ENCODE data around the gene FMN1.

FMN1 gene

DNA sequence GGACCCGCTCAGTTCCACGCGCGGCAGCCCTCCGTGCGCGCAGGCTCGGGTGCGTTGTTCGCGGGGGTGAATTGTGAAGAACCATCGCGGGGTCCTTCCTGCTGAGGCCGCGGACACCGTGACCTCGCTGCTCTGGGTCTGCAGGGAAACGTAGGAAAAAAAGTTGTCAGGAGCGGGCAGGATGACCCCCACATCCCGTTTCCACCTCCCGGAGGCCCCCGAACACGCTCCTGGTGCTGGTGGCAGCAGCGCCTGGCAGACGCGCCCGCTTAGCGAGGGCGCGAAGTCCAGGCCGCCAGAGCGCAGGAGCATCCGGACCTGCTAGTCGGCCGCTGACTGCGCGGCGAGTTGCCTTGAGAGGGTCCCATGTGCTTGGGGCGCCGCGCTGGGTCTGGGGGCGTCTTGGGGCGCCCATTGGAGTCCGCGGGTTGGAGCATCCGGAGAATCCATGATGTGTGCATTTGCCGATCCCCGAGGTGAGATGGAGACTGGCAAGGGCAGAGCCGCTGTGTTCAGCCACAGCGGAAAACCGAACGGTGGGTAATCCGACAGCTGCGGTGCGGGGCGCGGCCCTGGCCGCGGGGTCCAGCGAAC is 476.2 kb downstream of the FMN1 start:
- no peak for TF ChIP-seq ZFX (IDR thresholded peaks at IDR 0.05)
- TF ChIP-seq, protein P1, sequence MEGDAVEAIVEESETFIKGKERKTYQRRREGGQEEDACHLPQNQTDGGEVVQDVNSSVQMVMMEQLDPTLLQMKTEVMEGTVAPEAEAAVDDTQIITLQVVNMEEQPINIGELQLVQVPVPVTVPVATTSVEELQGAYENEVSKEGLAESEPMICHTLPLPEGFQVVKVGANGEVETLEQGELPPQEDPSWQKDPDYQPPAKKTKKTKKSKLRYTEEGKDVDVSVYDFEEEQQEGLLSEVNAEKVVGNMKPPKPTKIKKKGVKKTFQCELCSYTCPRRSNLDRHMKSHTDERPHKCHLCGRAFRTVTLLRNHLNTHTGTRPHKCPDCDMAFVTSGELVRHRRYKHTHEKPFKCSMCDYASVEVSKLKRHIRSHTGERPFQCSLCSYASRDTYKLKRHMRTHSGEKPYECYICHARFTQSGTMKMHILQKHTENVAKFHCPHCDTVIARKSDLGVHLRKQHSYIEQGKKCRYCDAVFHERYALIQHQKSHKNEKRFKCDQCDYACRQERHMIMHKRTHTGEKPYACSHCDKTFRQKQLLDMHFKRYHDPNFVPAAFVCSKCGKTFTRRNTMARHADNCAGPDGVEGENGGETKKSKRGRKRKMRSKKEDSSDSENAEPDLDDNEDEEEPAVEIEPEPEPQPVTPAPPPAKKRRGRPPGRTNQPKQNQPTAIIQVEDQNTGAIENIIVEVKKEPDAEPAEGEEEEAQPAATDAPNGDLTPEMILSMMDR (conservative IDR thresholded peaks at IDR 0.05), result no peak
- no peak overlapping the region for H3K27ac ChIP-seq

DNA sequence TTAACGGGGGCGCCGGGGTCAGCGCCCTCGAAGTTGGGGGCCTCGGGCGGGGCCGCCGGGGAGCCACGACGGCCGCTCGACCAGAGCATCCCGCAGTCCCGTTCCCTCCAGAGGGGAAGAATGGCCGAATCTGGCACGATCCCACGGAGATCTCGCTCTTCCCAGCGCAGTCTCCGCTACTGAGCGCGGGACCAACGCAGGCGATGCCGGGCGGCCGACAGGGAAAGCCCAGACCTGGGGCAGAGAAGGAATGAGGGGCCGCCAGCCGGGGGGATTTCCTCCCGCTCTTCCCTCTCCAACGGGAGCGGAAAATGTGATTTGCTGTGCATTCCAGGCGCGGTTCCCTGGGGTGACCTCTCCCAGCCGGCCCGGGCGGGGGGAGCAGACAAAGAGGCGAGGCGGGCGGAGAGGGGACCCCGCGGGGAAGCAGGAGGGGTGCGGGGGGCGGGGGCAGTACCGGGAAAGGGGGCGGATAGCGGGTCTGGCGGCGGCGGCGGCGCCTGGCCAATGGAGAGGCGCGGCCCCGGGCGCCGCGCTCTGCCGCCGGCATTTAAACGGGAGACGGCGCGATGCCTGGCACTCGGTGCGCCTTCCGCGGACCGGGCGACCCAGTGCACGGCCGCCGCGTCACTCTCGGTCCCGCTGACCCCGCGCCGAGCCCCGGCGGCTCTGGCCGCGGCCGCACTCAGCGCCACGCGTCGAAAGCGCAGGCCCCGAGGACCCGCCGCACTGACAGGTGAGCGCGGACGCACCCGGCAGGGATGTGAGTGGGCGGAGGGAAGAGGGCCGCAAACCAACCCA is 476.9 kb downstream of the FMN1 start, which contains the start of gene GREM1:
Gene GREM1 (plus strand): TSS at position 579 of the 801 bp plus-strand sequence. CDS start 12,687 bp downstream, outside the sequence.
- no peak for TF ChIP-seq ZFX (IDR thresholded peaks at IDR 0.05)
- TF ChIP-seq, protein P1 (conservative IDR thresholded peaks at IDR 0.05), result no peak
- H3K27ac ChIP-seq, result no peak within 1 kb of the TSS

DNA sequence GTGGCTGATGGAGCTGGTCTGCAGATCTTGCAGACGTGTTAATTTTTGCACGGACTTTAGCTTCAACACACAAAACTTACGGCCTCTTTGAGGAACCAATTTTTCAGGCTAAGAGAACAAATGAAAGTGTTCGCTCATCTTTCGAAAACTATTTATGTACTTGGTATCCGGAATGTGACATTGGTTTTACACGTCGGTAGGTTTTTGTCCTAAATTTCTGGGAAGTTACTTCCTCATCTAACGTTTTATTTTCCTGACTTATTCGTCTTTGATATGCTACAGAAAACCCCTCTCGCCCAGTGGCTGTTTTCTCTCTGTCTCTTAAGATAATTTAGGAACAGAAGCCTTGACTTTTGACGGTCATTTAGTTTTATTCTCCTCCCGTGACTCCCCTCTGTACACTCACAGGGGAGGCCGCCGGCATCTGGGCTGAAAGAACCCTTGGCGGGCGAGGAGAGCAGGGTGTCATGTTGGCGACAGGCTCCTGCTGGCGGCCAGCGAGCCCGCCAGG is 477.5 kb downstream of the FMN1 start:
- no peak overlapping the region for H3K27ac ChIP-seq
- TF ChIP-seq, protein P1 (conservative IDR thresholded peaks at IDR 0.05), result no peak
- no peak for TF ChIP-seq ZFX (IDR thresholded peaks at IDR 0.05)

DNA sequence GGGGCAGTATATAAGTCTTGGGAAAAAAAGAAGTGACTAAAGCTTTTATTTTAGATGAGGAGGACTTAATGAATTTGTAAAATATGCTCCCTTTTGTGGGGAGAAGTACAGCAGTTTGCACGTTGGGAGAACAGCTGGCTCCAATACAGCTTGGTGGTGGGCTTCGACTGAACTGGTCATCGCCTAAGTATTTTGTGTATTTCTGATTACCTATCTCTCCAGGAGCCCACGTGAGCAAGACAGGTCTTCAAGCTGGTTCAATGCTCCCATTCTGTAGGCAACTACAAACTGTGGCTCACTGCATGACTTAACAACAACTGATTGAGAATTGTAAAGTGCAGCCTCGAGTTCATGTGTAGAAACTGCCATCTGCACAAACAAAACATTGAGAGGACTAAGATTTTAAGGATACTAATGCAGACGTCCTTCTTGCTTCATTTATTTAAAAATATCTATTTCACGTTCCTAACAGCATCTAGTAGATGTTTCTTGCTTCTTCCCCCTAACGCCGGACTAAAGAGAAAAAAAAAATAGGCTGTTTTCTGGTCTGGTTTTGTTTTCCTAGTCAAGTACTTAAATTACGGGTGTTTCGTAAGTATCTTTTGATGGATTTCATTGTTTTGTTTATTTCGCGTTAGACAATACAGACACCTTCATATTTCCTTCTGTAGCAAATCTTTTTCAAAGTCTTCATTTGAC is 478.1 kb downstream of the FMN1 start:
- no peak overlapping the region for H3K27ac ChIP-seq
- no peak for TF ChIP-seq ZFX (IDR thresholded peaks at IDR 0.05)
- TF ChIP-seq, protein P1 (conservative IDR thresholded peaks at IDR 0.05), result no peak

Measured in C4-2B (cell line).